ENCODE results near the gene UBE2J2. TPM values are rescaled to one million over a fixed set of nuclear protein-coding genes. Genes with fewer than 3 reads are reported as not detected.

The UBE2J2 gene
- total and polyA plus RNA-seq, 4 donors, result 21.0 to 30.4 (median 25.8) TPM

- Histone ChIP-seq H3K36me3 (ENCODE audit: control insufficient read depth in 4 of 4, insufficient read depth in 3 of 4, low read depth in 1 of 4, low read length in 3 of 4) (no peaks in the 10 kb centered on the region), H3K27me3 (ENCODE audit: control insufficient read depth in 4 of 4, insufficient read depth in 4 of 4, low read length in 3 of 4) (no peaks in the 10 kb centered on the region), H3K4me1 (ENCODE audit: control insufficient read depth in 4 of 4, insufficient read depth in 4 of 4, low read length in 3 of 4) (peaks cover 12 to 33% (median 22%) of the 10 kb centered on the region in 4 donors), H3K4me3 (ENCODE audit: low read depth in 1 of 3, low read length in 3 of 3) (no peak overlapping the region), H3K9ac (ENCODE audit: low read depth in 1 of 2, low read length in 2 of 2) (no peak overlapping the region), H3K9me3 (ENCODE audit: control insufficient read depth in 4 of 4, low read length in 3 of 4) (no peaks in the 10 kb centered on the region), H3K27ac (ENCODE audit: low read depth in 1 of 2, low read length in 2 of 2) (no peak overlapping the region)
- TF ChIP-seq ATF3 (IDR thresholded peaks at IDR 0.05) (no peak), RXRA (IDR thresholded peaks at IDR 0.05) (no peak), HNF4G (IDR thresholded peaks at IDR 0.05) (no peak), SP1 (IDR thresholded peaks at IDR 0.05) (peak; percentile 24), HNF4A (conservative IDR thresholded peaks at IDR 0.05) (peak; percentile 46 to 60), JUND (IDR thresholded peaks at IDR 0.05) (no peak), GABPA (IDR thresholded peaks at IDR 0.05 in 1 of 2, conservative IDR thresholded peaks at IDR 0.05 in 1 of 2) (no peak), ZBTB33 (IDR thresholded peaks at IDR 0.05) (no peak), YY1 (IDR thresholded peaks at IDR 0.05) (no peak), REST (IDR thresholded peaks at IDR 0.05) (no peak), FOXA1 (IDR thresholded peaks at IDR 0.05) (no peak), FOXA2 (IDR thresholded peaks at IDR 0.05) (no peak)
- DNase-seq (ENCODE audit: low spot score), result no peak
- WGBS, result 78% methylated on average over 13 of the region's 13 CpGs
These were observed 5.0 kb upstream of the UBE2J2 start for GRCh38 chr1:1278620-1279019.

- no peak for TF ChIP-seq EGR1 (IDR thresholded peaks at IDR 0.05; ENCODE audit: low read depth in 2 of 2)
- TF ChIP-seq ZBTB33 (IDR thresholded peaks at IDR 0.05), result no peak
- TF ChIP-seq REST (IDR thresholded peaks at IDR 0.05), result no peak
- TF ChIP-seq FOXA1 (IDR thresholded peaks at IDR 0.05), result no peak
- no peak for TF ChIP-seq GABPA (IDR thresholded peaks at IDR 0.05 in 1 of 2, conservative IDR thresholded peaks at IDR 0.05 in 1 of 2)
- TF ChIP-seq FOXA2 (IDR thresholded peaks at IDR 0.05), result no peak
- no peak for TF ChIP-seq RAD21 (IDR thresholded peaks at IDR 0.05)
- TF ChIP-seq MAX (IDR thresholded peaks at IDR 0.05), result no peak
- H3K9me3 ChIP-seq (ENCODE audit: control insufficient read depth in 4 of 4, low read length in 3 of 4), result no peaks in the 10 kb centered on the region
- no peak overlapping the region for H3K4me3 ChIP-seq (ENCODE audit: low read depth in 1 of 3, low read length in 3 of 3)
- no peaks in the 10 kb centered on the region for H3K27me3 ChIP-seq (ENCODE audit: control insufficient read depth in 4 of 4, insufficient read depth in 4 of 4, low read length in 3 of 4)
- DNase-seq (ENCODE audit: low spot score), result no peak
- no peak overlapping the region for H3K27ac ChIP-seq (ENCODE audit: low read depth in 1 of 2, low read length in 2 of 2)
- H3K4me1 ChIP-seq (ENCODE audit: control insufficient read depth in 4 of 4, insufficient read depth in 4 of 4, low read length in 3 of 4), result peaks cover 13 to 36% (median 27%) of the 10 kb centered on the region in 4 donors
- peaks cover 0 to under 1% (median 0%) of the 10 kb centered on the region in 4 donors for H3K36me3 ChIP-seq (ENCODE audit: control insufficient read depth in 4 of 4, insufficient read depth in 3 of 4, low read depth in 1 of 4, low read length in 3 of 4)
- 84% methylated on average over 9 of the region's 9 CpGs for WGBS
- no peak overlapping the region for H3K9ac ChIP-seq (ENCODE audit: low read depth in 1 of 2, low read length in 2 of 2)
These were observed 2.2 kb upstream of the UBE2J2 start for GRCh38 chr1:1275836-1276235.
